ENCODE results near the gene PKP4.
"Not testable (repeated sequence)": the region's sequence is repeated elsewhere in the genome, so short reads cannot be mapped to it uniquely, and the experiment has no call there.

PKP4 gene

DNA sequence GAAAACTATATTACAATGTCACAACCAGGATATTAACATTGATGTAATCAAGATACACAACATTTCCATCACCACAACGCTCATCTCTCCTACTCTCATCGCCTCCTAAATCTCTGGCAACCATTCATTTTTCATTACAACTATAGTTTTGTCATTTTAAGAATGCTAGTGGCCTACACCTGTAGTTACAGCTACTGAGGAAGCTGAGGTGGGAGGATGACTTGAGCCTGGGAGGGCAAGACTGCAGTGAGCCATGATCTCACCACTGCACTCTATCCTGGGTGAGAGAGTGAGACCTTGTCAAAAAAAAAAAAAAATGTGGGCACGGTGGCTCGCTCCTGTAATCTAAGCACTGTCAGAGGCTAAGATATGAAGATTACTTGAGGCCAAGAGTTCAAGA is 10.5 kb downstream of the PKP4 start:
- DNase-seq (ENCODE audit: insufficient read length, low spot score) (no peak), FAIRE-seq (no peak)

DNA sequence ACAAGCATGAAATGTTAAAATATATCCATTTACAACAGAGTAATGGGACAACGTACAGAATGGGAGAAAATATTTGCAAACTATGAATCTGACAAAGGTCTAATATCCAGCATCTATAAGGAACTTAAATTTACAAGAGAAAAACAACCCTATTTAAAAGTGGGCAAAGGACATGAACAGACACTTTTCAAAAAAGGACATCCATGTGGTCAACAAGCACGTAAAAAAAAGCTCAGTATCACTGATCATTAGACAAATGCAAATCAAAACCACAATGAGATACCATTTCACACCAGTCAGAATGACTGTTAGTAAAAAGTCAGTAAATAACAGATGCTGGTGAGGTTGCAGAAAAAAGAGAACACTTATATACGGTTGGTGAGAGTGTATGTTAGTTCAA is 16.1 kb downstream of the PKP4 start:
- not testable (repeated sequence) for FAIRE-seq; DNase-seq (ENCODE audit: insufficient read length, low spot score)

DNA sequence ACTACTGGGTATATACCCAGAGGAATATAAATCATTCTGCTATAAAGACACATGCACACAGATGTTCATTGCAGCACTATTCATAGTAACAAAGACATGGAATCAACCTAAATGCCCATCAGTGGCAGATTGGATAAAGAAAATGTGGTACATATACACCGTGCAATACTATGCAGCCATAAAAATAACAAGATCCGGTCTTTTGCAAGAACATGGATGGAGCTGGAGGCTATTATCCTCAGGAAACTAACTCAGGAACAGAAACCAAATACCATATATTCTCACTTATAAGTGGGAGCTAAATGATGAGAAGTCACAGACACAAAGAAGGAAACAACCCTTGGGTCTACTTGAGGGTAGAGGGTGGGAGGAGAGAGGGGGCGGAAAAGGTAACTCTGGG is 16.5 kb downstream of the PKP4 start:
- not testable (repeated sequence) for DNase-seq (ENCODE audit: insufficient read length, low spot score); FAIRE-seq

DNA sequence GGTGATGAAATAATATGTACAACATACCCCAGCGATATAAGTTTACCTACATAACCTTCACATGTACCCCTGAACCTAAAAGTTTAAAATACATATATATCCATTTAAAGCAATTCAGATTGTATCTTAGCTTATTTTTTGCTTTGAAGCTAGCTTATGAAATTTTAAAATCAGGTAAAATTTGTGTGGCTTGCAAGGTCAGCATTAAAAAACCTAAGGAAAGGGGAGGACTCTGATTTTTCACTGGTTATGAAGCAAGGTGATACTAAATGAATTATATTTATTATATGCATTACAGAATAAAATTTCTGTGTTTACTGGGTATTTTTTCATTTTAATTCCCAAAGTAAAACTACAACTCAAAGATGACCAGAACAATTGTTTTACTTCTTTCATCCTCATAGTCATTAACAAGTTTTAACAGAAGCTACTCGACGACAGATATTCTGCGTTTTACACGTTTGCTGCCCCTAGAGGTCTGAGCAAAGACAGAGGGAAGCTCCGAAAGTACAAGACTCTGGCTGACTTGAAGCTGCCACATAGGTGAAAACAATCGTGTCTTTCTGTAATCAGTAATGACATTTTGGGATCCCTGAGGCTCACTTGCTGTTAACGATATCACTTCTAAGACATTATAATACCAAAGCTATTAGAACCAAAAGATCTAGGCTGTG is 17.1 kb downstream of the PKP4 start:
- FAIRE-seq: no peak
- DNase-seq (ENCODE audit: insufficient read length, low spot score): no peak

DNA sequence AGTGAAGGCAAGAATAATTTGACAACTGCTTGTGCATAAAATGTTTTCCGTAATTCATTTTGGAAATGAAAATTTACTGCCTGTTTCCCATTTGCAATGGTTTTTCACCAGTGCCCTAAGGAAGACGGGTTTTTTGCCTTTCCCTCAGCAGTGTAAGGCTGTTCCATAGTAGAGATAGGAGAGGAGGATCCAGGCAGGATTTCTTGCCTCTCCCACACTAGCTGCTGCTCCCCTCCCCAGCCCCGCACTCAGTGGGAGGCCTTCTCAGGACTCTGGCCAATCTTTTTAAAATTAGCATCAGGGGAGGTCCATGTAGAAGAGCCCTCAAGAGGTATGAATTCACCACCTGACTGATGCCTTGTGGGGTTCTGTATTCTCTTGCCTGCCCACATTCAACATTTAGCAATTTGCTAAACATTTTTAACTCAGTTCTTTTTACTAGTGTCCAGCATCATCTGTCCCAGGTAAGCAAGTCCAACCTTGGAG is 17.8 kb downstream of the PKP4 start:
- FAIRE-seq; DNase-seq (ENCODE audit: insufficient read length, low spot score): not testable (repeated sequence)

DNA sequence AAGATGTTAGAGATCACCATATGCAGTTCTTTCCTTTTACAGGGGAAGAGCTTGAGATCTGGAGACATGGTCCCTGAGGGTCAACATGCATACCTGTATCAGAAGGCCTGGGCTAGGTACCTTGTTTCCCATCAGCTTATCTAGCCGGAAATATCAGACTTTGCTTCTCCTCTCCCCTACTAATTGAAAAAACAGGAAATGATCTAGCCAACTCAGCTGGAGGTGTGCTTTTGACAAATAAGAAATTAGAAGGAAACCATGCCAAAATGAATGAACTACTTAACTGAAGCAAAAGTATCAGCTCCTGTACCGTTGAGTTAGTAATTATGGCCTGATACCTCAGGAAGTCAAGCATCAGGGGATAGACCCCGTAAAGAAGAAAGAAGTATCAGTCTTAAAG is 20.4 kb downstream of the PKP4 start:
- FAIRE-seq (peak; percentile 31), DNase-seq (ENCODE audit: insufficient read length, low spot score) (no peak)

DNA sequence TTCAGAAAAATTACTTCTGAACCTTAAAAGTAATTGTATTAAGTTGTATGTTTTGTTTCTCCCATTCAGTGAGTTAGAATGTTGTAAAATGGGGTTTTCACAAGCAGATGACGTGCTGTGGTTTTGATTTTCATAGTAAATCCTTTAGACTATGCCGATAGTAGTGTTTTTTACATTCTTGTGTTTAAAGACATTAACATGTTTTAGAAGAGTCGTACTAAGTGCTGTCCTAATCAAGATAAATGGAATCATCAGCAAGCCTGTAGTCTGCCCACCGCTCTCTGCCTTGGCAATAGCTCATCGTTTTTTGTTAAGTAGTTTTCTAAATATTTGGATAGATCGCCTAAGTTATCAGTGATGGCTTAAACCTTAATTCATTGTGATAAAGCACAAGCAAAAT is 21.5 kb downstream of the PKP4 start:
- DNase-seq (ENCODE audit: insufficient read length, low spot score): no peak
- no peak for FAIRE-seq

DNA sequence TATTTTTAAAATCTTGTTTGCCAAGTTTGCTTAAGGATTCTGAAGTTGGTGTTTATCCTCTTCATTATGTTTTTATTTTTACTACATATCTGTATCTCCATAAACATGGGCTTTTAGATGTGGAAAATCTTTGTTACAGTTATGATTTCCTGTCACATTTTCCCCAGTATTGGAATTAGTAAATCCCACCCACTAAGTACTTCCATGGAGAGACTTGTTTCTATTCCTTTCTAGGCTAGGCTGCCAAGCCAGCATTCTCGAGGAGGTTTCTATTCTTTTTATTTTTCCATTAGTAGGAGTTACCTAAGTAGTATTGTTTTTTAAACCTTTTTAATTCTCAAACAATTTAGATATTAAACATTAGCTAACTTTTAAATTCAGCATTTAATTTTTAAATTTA is 22.1 kb downstream of the PKP4 start:
- FAIRE-seq (no peak), DNase-seq (ENCODE audit: insufficient read length, low spot score) (no peak)

DNA sequence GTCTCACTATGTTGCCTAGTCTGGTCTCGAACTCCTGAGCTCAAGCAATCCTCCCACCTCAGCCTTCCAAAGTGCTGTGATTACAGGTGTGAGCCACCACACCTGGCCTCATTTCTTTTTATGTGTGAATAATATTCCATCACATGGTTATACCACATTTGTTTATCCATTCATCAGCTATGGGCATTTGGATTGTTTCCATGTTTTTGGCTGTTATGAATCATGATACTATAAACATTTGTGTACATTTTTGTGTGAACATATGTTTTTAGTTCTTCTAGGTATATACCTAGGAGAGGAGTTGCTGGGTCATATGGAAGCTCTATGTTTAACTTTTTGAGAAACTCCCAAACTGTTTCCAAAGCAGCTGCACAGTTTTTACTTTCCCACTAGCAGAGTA is 24.4 kb downstream of the PKP4 start:
- FAIRE-seq (peak; percentile 53), DNase-seq (ENCODE audit: insufficient read length, low spot score) (no peak)

DNA sequence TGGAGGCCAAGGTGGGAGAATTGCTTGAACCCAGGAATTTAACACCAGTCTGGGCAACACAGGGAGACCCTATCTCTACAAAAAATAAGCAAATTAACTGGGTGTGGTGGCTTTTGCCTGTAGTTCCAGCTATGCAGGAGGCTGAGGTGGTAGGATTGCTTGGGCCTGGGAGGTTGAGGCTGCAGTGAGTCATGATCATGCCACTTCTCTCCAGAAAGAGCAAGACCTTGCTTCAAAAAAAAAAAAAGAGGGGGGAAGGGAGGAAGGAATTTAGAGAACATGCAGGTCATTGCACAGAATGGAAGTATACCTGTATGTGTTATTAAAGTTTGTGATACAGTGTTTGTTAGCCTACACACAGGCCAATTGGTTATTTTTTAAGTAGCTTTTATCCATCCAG is 25.8 kb downstream of the PKP4 start:
- FAIRE-seq: no peak
- DNase-seq (ENCODE audit: insufficient read length, low spot score): no peak

DNA sequence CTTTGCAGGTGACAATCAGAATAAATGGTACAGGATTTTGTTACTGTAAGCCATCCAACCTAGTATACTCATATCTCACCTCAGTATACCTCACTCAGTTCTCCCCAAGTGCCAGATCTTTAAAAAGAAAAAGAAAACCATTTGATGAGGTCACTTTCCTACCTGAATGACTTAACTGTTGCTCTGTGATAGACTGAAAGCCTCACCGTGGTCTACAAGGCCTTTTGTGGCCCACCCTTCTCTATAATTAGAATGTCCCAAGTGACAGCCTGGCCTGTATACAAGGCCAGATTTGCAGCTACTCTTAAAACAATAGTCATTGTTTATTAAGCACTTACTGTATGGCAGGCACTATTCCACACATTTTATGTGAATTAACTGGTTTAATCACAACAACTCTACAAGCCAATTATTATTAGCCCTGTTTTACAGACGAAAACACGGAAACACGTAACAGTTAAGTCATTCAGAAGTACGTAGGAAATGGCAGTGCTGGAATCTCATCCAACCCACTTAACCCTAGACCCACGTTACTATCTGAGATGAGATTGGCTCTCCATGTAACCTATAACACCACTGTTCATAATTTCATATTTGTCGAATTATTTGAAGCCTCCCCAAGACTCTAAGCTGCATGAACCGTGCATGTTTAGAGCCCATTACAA is 28.3 kb downstream of the PKP4 start:
- FAIRE-seq: peak; percentile 26
- DNase-seq (ENCODE audit: insufficient read length, low spot score): no peak

DNA sequence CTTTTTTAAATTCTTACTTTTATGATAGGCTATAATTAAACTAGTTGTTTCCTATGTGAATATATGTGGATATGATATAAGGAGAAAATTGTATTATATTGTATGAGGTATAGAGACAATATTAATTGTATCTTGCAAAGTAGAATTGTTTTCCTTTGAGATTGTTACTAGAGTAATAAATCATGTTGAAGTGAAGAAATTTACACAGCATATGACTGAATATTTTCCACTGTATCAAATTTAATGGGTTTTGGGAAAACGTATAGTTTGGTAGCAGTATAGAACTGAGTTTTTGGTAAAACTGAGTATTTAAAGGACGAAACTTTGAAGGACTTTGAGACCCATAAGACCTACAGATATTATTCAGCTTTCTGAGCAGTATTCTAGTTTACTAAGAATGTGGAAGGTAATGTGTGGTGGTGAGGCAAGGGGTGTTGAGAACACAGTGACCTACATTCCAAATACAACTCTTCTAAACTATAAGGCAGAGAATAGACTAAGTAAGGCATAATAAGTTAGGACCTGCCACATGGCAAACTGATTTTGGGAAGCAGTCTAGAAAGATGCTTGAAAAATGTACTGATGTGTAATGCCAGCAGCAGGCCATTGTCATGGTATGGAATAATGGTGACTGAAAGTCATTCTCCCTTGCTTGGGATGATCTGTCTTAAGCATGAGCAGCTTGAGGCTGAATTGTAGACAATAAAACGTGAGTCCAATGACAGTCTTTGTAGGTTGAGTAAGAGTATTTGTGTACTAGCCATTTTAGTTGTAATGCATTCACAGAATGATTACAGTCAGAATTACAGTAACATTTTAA is 29.6 kb downstream of the PKP4 start:
- FAIRE-seq (no peak), DNase-seq (ENCODE audit: insufficient read length, low spot score) (no peak)

DNA sequence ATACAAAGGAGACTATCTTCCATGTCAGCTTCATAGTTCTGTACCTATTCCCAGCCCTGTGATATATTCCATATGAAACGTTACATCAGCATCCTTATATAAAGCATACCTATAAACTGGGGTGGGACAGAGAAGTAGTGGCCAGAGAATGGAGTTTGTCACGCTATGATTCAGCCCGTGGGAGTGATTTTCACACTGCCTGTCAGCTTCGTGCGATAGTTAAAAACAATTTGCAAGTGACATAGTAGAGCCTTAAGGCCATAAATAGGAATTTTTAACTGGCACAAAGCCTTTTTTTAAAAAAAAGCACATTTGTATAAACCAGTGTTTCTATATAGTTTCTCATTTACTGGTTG is 30.2 kb downstream of the PKP4 start:
- DNase-seq (ENCODE audit: insufficient read length, low spot score) (no peak), FAIRE-seq (no peak)

DNA sequence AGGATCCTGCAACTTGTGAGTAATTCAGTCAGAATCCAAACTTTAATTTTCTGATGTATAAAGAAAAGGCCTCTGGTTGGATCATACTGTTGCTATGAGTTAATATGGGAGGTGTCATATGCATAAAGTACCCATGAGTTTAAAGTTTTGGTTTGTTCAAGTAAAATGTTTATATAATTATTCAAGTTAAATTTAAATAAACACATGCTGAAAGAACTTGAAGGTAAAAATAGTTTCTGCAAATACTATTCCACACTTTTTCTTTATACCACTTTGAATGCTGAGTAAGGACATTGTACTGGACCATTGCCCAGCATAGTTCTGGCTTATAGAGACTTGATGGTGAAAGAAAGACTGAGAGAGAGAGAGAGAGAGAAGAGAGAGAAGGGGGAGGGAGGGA is 30.7 kb downstream of the PKP4 start:
- no peak for FAIRE-seq
- no peak for DNase-seq (ENCODE audit: insufficient read length, low spot score)

DNA sequence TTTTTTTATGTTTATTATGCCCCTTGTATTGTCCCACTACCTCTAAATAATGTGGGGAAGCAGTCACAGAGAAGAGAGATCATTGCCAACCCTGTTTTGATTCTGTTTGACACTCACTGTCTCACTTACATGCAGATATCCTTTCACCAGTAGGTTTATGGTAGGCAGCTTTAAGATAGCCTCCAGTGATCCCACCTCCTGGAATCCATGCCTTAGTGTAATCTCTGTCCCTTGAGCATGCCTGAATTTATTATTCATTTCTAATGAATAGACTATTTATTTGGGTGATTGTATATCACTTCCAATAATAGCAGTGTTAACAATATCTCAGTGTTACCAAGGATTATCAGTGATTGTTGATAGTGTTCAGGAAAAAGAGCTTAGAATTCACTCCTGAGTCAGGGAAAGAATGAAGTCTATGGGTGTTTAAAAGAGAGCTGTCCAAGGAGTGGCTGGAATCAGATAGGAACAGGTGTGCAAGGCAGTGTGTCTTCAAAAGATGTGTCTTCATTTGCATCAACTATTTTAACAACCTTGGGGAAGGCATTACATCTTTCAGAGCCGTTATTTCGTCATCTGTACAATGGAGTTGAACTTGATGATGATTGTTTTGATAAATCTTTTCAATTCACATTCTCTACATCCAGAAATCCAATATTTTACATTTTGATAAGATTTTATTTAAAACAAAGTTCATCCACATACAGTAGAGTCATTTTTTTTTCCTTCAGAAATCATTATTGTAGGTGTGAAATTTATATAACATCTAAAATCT is 31.9 kb downstream of the PKP4 start:
- no peak for FAIRE-seq
- DNase-seq (ENCODE audit: insufficient read length, low spot score): no peak

DNA sequence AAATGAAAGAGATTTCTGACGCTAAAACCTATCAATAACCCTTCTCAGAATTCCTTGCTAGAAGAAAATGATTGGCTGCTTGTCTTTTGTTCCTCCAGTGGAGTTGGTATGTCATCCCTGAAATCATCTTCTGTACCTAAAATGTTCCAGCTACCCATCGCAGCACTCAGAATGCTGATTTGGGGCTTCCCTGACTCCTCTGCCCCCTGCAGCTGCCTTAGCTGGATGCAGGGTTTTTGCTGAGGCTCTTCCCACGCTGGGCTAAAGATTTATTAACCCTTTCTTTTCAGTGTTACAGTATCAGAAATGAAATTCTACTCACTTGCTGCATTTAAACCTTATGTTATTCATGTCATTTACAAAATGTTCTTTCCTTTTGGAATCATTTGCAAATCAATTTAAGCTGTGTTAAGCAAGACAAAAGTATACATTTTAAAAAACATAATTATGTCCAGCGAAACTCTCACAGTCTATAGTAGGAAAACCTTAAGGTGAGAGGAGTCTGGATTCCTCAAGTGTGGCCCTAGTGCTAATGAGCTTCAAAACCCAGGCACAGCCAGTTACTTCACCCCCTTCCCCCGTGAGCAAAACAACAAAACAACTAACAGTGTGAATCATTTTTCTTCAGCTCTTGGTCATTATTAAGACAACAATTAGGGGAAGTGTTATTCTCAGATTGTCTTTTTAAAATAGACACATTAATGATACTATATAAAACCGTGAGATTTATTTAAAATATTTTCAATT is 32.8 kb downstream of the PKP4 start:
- no peak for DNase-seq (ENCODE audit: insufficient read length, low spot score)
- no peak for FAIRE-seq

DNA sequence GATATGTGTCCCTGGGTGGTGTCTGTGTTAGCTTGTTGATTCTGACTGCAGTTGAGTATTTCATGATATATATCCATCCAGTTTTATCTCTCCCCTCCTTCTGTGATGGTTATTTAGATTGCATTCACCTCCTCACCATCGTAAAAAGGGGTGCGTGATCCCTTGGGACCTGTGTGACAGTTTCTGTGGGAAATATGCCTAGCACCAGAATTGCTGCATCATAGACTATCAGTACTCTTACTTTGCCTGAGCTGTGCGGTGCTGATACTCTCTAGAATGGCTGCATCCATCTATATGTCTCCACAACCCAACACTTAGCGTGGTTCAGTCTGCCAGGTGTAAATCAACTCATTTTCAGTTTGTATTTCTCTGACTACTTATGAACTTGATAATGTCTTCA is 34.3 kb downstream of the PKP4 start:
- FAIRE-seq: no peak

DNA sequence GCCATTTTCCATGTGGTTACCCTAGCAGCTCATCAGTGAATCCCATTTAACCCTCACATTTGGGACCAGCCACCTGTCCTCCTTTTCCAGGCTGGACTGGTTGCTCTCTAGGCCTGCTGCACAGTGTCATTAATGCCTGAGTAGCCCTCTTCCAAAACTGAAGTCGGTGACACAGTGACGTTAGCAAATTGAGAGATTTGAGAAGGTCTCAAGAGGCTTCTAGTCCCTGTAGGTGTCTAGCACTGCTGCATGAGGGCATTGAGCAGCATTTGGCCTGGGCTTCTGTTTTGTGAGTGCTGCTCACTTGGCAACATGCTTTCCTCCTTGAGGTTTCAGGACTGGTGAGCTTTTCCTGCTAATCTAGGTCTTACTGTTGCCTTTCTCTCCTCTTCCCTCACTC is 36.7 kb downstream of the PKP4 start:
- DNase-seq (ENCODE audit: insufficient read length, low spot score) (no peak), FAIRE-seq (no peak)

More for the DNA sequence above, 34.3 kb downstream of the PKP4 start:
- no peak for DNase-seq (ENCODE audit: insufficient read length, low spot score)

DNA sequence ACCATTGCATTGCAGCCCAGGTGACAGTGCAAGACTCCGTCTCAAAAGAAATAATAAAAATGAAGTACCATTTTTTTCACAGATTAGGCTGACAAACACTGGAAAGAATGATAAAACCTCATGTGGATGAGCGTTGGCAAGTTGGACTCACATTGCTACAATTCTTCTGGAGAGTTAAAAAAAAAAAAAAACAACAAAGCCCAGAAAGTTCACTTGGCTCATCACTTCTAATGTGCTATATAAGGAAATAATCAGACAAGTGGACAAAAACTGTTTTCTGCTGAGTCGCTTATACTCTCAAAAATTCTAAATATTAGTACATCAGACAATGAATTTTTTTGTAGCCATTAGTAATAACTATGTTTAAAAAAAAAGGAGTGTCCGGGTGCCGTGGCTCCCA is 38.4 kb downstream of the PKP4 start:
- no peak for DNase-seq (ENCODE audit: insufficient read length, low spot score)
- no peak for FAIRE-seq

DNA sequence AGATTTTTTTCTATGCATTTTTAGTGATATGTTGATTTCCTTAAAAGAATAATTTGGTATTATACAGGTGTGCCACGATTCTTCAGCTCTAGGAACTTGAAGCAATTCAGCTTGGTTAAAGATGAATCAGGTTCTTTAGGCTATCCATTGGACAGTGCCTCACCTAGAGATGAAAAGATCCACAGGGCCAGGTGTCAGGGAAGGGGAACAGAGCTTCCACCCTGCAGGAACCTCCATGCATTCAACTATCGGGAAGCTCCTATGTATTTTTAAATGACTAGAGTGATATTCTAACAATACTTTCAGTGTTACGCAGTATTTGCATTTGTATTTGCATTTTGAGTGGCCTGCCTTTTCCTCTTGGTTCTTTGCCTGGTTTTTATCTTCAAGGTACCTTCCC is 40.2 kb downstream of the PKP4 start:
- FAIRE-seq: no peak

More for the DNA sequence above, 40.2 kb downstream of the PKP4 start:
- DNase-seq (ENCODE audit: insufficient read length, low spot score): no peak

Data from GM19239 (cell line).